ENCODE results near the gene ARFGAP1.

The ARFGAP1 gene

GRCh38 chr20:63288581-63289251 is 16.1 kb downstream of the ARFGAP1 start:
- H3K27ac ChIP-seq, result no peak overlapping the region
- DNase-seq (ENCODE audit: low read depth, low spot score), result no peak

- no peak overlapping the region for H3K27ac ChIP-seq
- no peak for DNase-seq (ENCODE audit: low read depth, low spot score)
Observed at GRCh38 chr20:63289311-63290135, 16.9 kb downstream of the ARFGAP1 start.

- no peak overlapping the region for H3K27ac ChIP-seq
- no peak for DNase-seq (ENCODE audit: low read depth, low spot score)
Observed at GRCh38 chr20:63290136-63290676, 17.6 kb downstream of the ARFGAP1 start.

GRCh38 chr20:63290677-63291472 is 18.3 kb downstream of the ARFGAP1 start:
- DNase-seq (ENCODE audit: low read depth, low spot score), result no peak
- no peak overlapping the region for H3K27ac ChIP-seq

- H3K27ac ChIP-seq, result no peak overlapping the region
- DNase-seq (ENCODE audit: low read depth, low spot score), result no peak
Observed at GRCh38 chr20:63291811-63292210, 19.2 kb downstream of the ARFGAP1 start.

GRCh38 chr20:63292292-63292701 is 19.7 kb downstream of the ARFGAP1 start:
- no peak for DNase-seq (ENCODE audit: low read depth, low spot score)

GRCh38 chr20:63292904-63293303 is 20.3 kb downstream of the ARFGAP1 start, which contains the start of gene COL20A1:
COL20A1 (plus strand) TSS chr20:63293186; CDS start chr20:63295108, 1,922 bp downstream.
- H3K27ac ChIP-seq, result no peak within 1 kb of the TSS
- DNase-seq (ENCODE audit: low read depth, low spot score), result no peak

More at GRCh38 chr20:63292292-63292701, 19.7 kb downstream of the ARFGAP1 start:
- H3K27ac ChIP-seq, result no peak overlapping the region

GRCh38 chr20:63293456-63293855 is 20.8 kb downstream of the ARFGAP1 start:
- DNase-seq (ENCODE audit: low read depth, low spot score), result no peak
- no peak overlapping the region for H3K27ac ChIP-seq

- no peak for DNase-seq (ENCODE audit: low read depth, low spot score)
- no peak overlapping the region for H3K27ac ChIP-seq
Observed at GRCh38 chr20:63293871-63294535, 21.4 kb downstream of the ARFGAP1 start.

- no peak overlapping the region for H3K27ac ChIP-seq
- no peak for DNase-seq (ENCODE audit: low read depth, low spot score)
Observed at GRCh38 chr20:63294536-63294900, 21.9 kb downstream of the ARFGAP1 start.

GRCh38 chr20:63295018-63295417 is 22.4 kb downstream of the ARFGAP1 start:
- no peak for DNase-seq (ENCODE audit: low read depth, low spot score)
- no peak overlapping the region for H3K27ac ChIP-seq

- DNase-seq (ENCODE audit: low read depth, low spot score), result no peak
Observed at GRCh38 chr20:63295422-63295821, 22.8 kb downstream of the ARFGAP1 start.

GRCh38 chr20:63295846-63296245 is 23.2 kb downstream of the ARFGAP1 start:
- H3K27ac ChIP-seq, result no peak overlapping the region
- DNase-seq (ENCODE audit: low read depth, low spot score), result no peak

More at GRCh38 chr20:63295422-63295821, 22.8 kb downstream of the ARFGAP1 start:
- H3K27ac ChIP-seq, result no peak overlapping the region

GRCh38 chr20:63296531-63297299 is 24.1 kb downstream of the ARFGAP1 start:
- H3K27ac ChIP-seq, result no peak overlapping the region
- DNase-seq (ENCODE audit: low read depth, low spot score), result no peak

GRCh38 chr20:63297371-63297781 is 24.8 kb downstream of the ARFGAP1 start:
- no peak for DNase-seq (ENCODE audit: low read depth, low spot score)
- no peak overlapping the region for H3K27ac ChIP-seq

GRCh38 chr20:63297796-63298572 is 25.4 kb downstream of the ARFGAP1 start:
- no peak for DNase-seq (ENCODE audit: low read depth, low spot score)
- no peak overlapping the region for H3K27ac ChIP-seq

GRCh38 chr20:63298731-63299312 is 26.2 kb downstream of the ARFGAP1 start:
- DNase-seq (ENCODE audit: low read depth, low spot score), result no peak
- no peak overlapping the region for H3K27ac ChIP-seq

GRCh38 chr20:63301671-63302070 is 29.1 kb downstream of the ARFGAP1 start:
- H3K27ac ChIP-seq, result no peak overlapping the region
- DNase-seq (ENCODE audit: low read depth, low spot score), result no peak

Measured in epithelial cell of prostate (primary cell).